Sigmoid colon (tissue), 7 donors: Measurements from ENCODE around the gene METAP1. TPM values are rescaled to one million over a fixed set of nuclear protein-coding genes. Genes with fewer than 3 reads are reported as not detected.

Source experiments
- DNase-seq: peaks from one replicate; pipeline ENCODE4 v3.0.0-alpha.2; 2019
- H3K27ac ChIP-seq, 4 donors: fragments of 200-600 bp; sonication (generic); one replicate each; pipeline ENCODE4 v1.5.1; 2016 to 2019; ENCODE audit warnings: mild to moderate bottlenecking in 1 of 4
- H3K27me3 ChIP-seq, 3 donors: fragments of 200-600 bp; sonication (generic); one replicate each; pipeline ENCODE4 v1.5.1; 2019; ENCODE audit warnings: mild to moderate bottlenecking in 1 of 3
- H3K36me3 ChIP-seq, 4 donors: fragments of 200-600 bp; sonication (generic); one replicate each; pipeline ENCODE4 v1.5.1; 2016 to 2019
- H3K4me1 ChIP-seq, 4 donors: fragments of 200-600 bp; sonication (generic); one replicate each; pipeline ENCODE4 v1.5.1; 2017 to 2019
- H3K4me3 ChIP-seq, 4 donors: fragments of 200-600 bp; sonication (generic); one replicate each; pipeline ENCODE4 v1.5.1; 2017 to 2019; ENCODE audit warnings: mild to moderate bottlenecking in 2 of 4, moderate library complexity in 1 of 4
- H3K9me3 ChIP-seq, 4 donors: fragments of 200-600 bp in 3 of 4; sonication (generic) in 3 of 4; one replicate each; pipeline versions ENCODE4 v1.5.1 to v1.6.1; 2013 to 2019
- EP300 ChIP-seq, 4 donors: sonication (generic); formaldehyde crosslinking; IDR thresholded peaks; one replicate each; pipeline ENCODE4 v1.6.1; 2017; ENCODE audit warnings: antibody characterized with exemption in 4 of 4
- POLR2A ChIP-seq, 2 donors: fragments of 450-650 bp; IDR thresholded peaks; one replicate each; pipeline ENCODE4 v1.6.1; 2016; ENCODE audit warnings: antibody characterized with exemption in 2 of 2, mild to moderate bottlenecking in 2 of 2, moderate library complexity in 2 of 2
- POLR2AphosphoS5 ChIP-seq, 4 donors: sonication (generic); formaldehyde crosslinking; IDR thresholded peaks; one replicate each; pipeline ENCODE4 v1.6.1; 2017; ENCODE audit warnings: antibody characterized with exemption in 4 of 4
- WGBS, 2 donors: extraction: QIAGEN DNeasy Blood & Tissue Kit; methylation state at CpG; one replicate each; pipeline ENCODE4 v1.1.7; 2013; 5-methylcytosine and 5-hydroxymethylcytosine counted together
- intact Hi-C: fragments of 100-400 bp; cut with DNase I; formaldehyde crosslinking; loops from one replicate; pipeline ENCODE4 v1.15.1; 2023
- polyA plus RNA-seq, 3 donors: library from polyadenylated mRNA; stranded (reverse); fragments of 200-250 nt; gene quantifications; one replicate each; pipeline ENCODE4 v1.2.3, GENCODE V29; 2013
- total RNA-seq, 4 donors: library from RNA; depleted of rRNA; stranded (reverse); fragments of >200 nt; gene quantifications; one replicate each; pipeline ENCODE4 v1.1.0, GENCODE V29; 2016
- TF ChIP-seq, protein P1 (sequence below), 4 experiments: fragments of 450-650 bp in 3 of 4; fragments of 200-600 bp in 1 of 4; IDR thresholded peaks; one replicate each; pipeline ENCODE4 v1.5.1; 2016 to 2019; ENCODE audit warnings: antibody characterized with exemption in 4 of 4, mild to moderate bottlenecking in 3 of 4, moderate library complexity in 2 of 4
- donor health status: healthy with polysubstance abuse.
- donor health status: Bipolar disorder and iron deficiency.
- donor health status: healthy.

Gene METAP1
- total RNA-seq = 10 to 100 TPM; 47.6 to 56.0 (median 51.4) TPM
- 10 to 100 TPM; 34.2 to 49.9 (median 34.7) TPM for polyA plus RNA-seq

DNA sequence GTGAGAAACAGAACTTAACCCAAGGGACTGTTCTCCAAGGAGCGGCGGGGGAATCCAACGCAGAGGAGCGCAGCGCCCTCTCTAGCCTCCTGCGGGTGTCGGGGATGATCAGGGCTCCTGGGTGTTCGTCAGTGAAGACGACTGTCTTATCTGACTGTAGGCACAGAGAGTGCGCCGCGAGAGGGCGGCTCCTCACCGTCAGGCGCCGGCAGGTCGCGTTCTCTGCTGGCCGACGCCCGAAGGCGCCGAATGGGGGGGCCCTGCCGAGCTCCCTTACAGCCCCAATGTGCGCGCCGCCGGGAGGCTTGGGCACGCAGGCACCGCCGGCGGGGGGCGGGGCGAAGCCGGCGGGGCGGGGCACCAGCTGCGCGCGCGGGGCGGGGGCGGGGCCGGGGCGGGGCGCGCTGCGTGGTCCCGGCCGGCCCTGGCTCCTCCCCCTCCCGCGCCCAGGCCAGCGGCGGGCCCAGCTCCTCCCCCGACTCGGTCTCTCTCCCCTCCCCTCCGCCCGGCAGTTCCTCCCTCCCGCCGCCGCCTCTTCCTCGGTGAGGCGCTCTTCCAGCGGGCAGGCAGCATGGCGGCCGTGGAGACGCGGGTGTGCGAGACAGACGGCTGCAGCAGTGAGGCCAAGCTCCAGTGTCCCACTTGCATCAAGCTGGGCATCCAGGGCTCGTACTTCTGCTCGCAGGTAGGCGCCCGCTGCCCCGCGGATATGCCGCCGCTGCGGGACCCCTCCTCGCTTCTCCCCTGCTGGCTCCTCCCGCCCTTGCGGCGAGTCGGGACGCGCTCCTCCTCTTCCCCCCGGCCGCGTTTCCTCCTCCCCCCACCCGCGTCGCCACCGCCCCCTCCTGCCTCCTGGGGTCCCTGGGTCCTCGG is at the start of gene METAP1:
Gene METAP1 (plus strand): TSS at position 539 of the 873 bp plus-strand sequence. CDS start 33 bp downstream, at position 572.
- Histone ChIP-seq H3K4me3 (peak within 1 kb of the TSS; percentile 79 to 96 (median 90)), H3K4me1 (peaks cover 0 to 23% (median 14%) of the 10 kb centered on the region in 4 donors), H3K36me3 (no peaks in the 10 kb centered on the region), H3K27ac (peak within 1 kb of the TSS; percentile 90 to 94 (median 92)), H3K9me3 (no peaks in the 10 kb centered on the region), H3K27me3 (no peaks in the 10 kb centered on the region)
- intact Hi-C loops = loop anchor here (1.0 to 10.0 kb wide), 8 partner anchors 61 to 957 kb away; partner anchors contain the start of genes EIF4E, H2AZ1, RAP1GDS1 and TSPAN5
- 0 to 1% methylated on average over 94 of the region's 94 CpGs for WGBS, 2 donors
- peak; percentile 76 to 92 (median 90) for TF ChIP-seq POLR2AphosphoS5 (IDR thresholded peaks at IDR 0.05)
- TF ChIP-seq, protein P1, sequence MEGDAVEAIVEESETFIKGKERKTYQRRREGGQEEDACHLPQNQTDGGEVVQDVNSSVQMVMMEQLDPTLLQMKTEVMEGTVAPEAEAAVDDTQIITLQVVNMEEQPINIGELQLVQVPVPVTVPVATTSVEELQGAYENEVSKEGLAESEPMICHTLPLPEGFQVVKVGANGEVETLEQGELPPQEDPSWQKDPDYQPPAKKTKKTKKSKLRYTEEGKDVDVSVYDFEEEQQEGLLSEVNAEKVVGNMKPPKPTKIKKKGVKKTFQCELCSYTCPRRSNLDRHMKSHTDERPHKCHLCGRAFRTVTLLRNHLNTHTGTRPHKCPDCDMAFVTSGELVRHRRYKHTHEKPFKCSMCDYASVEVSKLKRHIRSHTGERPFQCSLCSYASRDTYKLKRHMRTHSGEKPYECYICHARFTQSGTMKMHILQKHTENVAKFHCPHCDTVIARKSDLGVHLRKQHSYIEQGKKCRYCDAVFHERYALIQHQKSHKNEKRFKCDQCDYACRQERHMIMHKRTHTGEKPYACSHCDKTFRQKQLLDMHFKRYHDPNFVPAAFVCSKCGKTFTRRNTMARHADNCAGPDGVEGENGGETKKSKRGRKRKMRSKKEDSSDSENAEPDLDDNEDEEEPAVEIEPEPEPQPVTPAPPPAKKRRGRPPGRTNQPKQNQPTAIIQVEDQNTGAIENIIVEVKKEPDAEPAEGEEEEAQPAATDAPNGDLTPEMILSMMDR (IDR thresholded peaks at IDR 0.05) = peak; percentile 48 to 53 (median 52)
- peak; percentile 38 to 55 for TF ChIP-seq POLR2A (IDR thresholded peaks at IDR 0.05)
- no peak for TF ChIP-seq EP300 (IDR thresholded peaks at IDR 0.05)
- peak; percentile 98 for DNase-seq

- H3K27me3 ChIP-seq = no peaks in the 10 kb centered on the region
- no peak overlapping the region for H3K4me3 ChIP-seq
- H3K9me3 ChIP-seq = no peaks in the 10 kb centered on the region
- intact Hi-C loops = no loop called here
- DNase-seq = no peak
- H3K4me1 ChIP-seq = no peaks in the 10 kb centered on the region
- no peaks in the 10 kb centered on the region for H3K36me3 ChIP-seq
- 83 to 84% methylated on average over 1 of the region's 1 CpG for WGBS, 2 donors
- no peak overlapping the region for H3K27ac ChIP-seq
- TF ChIP-seq POLR2A (IDR thresholded peaks at IDR 0.05) = no peak
- TF ChIP-seq EP300 (IDR thresholded peaks at IDR 0.05) = no peak
- TF ChIP-seq POLR2AphosphoS5 (IDR thresholded peaks at IDR 0.05) = no peak
- TF ChIP-seq, protein P1 (IDR thresholded peaks at IDR 0.05) = no peak
Observed at GRCh38 chr4:98946359-98946758, 49.2 kb upstream of the METAP1 start.

- no peaks in the 10 kb centered on the region for H3K27me3 ChIP-seq
Observed at GRCh38 chr4:98950925-98951324, 44.6 kb upstream of the METAP1 start.

DNA sequence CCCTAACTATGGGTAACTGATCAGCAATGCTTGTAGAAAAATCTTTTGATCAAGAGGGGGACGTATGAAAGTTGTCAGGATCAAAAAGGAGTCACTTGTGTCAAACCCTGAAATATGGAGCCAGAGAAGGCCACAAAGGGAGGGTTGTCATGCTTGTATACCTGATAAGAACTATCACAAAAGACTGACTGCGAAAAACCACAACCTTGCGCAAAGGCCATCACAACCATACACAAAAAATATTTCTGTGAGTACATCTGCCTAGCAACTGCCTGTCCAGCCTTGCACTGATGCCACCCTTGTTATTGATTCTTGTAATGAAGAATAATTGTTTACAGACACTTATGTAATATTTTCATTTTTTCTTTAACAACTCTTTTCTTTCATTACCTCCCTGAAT is 43.8 kb upstream of the METAP1 start:
- Histone ChIP-seq H3K9me3 (no peaks in the 10 kb centered on the region), H3K27me3 (no peaks in the 10 kb centered on the region), H3K36me3 (no peaks in the 10 kb centered on the region), H3K4me3 (no peak overlapping the region), H3K27ac (no peak overlapping the region), H3K4me1 (no peaks in the 10 kb centered on the region)
- WGBS, 2 donors = 92 to 94% methylated on average over 3 of the region's 3 CpGs
- TF ChIP-seq, protein P1 (IDR thresholded peaks at IDR 0.05) = no peak
- TF ChIP-seq EP300 (IDR thresholded peaks at IDR 0.05) (no peak), POLR2A (IDR thresholded peaks at IDR 0.05) (no peak), POLR2AphosphoS5 (IDR thresholded peaks at IDR 0.05) (no peak)
- intact Hi-C loops = no loop called here
- no peak for DNase-seq

More at GRCh38 chr4:98950925-98951324, 44.6 kb upstream of the METAP1 start:
- TF ChIP-seq POLR2AphosphoS5 (IDR thresholded peaks at IDR 0.05) (no peak), EP300 (IDR thresholded peaks at IDR 0.05) (no peak), POLR2A (IDR thresholded peaks at IDR 0.05) (no peak)
- TF ChIP-seq, protein P1 (IDR thresholded peaks at IDR 0.05) = no peak
- Histone ChIP-seq H3K9me3 (no peaks in the 10 kb centered on the region), H3K27ac (no peak overlapping the region), H3K4me1 (no peaks in the 10 kb centered on the region), H3K4me3 (no peak overlapping the region), H3K36me3 (no peaks in the 10 kb centered on the region)
- intact Hi-C loops = no loop called here
- WGBS, 2 donors = 92% methylated on average over 1 of the region's 1 CpG
- no peak for DNase-seq
